Stimulated activated CD4-positive, alpha-beta T cell treated with anti-CD3 and anti-CD28 coated beads, Interleukin-1b, Interleukin-23, amount 100 ng/mL, for 24 hours (primary cell): ENCODE measurements around the gene RTN4R.
"Not testable (repeated sequence)": the region's sequence is repeated elsewhere in the genome, so short reads cannot be mapped to it uniquely, and the experiment has no call there.

Source experiments
- DNase-seq, 4 experiments: peaks; one replicate each; pipeline ENCODE4 v3.0.0-alpha.2; 2020; ENCODE audit warnings: low read depth in 4 of 4, low spot score in 1 of 4

RTN4R gene

DNA sequence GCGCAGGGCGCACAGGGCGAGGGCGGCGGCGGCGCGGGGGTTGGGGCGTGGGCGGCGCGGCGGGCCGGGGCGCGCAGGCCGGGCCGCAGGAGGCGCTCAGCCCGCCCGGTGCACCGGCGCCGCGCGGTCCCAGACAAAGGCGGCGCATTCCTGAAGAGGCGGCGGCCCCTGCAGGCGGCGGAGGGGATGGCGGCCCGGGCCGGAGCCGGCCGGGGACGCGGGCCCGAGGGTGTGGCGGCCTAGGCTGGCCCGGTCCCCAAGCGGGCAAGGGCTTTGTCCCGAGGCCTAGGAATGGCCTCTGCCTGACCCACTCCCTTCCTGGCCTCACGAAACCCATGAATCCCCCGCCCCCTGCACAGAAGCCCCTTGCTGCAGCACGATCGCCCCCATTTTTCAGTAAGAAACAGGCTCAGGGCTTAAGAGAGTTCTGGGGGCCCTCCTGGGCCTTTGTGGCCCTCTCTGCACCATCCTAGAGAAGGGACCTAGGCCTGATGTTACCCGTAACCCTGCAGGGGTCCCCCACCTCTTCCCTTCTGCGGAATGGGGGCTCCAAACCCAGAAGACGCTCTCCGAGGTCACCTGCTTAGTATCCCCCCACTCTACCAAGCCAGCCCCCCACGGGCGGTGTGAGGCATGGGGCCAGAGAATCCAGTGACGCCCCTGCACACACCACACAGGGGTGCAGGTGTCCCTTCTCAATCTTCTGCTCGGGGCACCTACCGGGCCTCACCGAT, at the start of gene RTN4R:
RTN4R (minus strand) TSS at position 40 of the 734 bp plus-strand sequence. CDS start 226 bp downstream, outside the sequence.
- peak; percentile 25 to 43 (median 38) for DNase-seq

- not testable (repeated sequence) for DNase-seq
These were observed 49.4 kb upstream of the RTN4R start for GRCh38 chr22:20317402-20318042.

DNA sequence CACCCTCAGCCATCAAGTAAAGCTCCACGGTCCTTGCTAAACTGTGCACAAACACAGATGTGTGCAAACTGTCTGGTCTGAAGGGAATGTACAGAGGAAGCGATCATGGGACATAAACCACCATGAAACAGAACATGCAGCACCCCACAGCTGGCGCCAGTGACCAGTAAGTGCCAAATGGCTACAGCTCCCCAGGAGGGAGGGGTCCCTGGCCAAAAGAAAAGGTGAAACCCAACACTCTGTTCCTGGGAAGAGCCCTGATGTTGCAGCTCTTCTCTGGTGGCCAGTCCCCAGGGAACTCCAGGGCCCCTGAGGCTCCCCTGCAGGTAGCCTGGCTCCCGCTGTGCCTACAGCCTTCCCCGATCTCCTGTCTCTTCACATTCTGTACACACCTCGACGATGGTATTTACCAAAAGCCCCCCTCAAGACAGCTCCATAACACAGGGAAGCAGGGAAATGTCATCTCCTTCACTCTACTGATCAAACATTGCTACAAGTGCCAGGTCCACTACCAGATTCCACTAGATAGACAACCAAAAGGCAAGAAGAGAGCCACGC, 48.8 kb upstream of the RTN4R start:
- no peak for DNase-seq

GRCh38 chr22:20316217-20316843, 48.2 kb upstream of the RTN4R start:
- DNase-seq: no peak

DNA sequence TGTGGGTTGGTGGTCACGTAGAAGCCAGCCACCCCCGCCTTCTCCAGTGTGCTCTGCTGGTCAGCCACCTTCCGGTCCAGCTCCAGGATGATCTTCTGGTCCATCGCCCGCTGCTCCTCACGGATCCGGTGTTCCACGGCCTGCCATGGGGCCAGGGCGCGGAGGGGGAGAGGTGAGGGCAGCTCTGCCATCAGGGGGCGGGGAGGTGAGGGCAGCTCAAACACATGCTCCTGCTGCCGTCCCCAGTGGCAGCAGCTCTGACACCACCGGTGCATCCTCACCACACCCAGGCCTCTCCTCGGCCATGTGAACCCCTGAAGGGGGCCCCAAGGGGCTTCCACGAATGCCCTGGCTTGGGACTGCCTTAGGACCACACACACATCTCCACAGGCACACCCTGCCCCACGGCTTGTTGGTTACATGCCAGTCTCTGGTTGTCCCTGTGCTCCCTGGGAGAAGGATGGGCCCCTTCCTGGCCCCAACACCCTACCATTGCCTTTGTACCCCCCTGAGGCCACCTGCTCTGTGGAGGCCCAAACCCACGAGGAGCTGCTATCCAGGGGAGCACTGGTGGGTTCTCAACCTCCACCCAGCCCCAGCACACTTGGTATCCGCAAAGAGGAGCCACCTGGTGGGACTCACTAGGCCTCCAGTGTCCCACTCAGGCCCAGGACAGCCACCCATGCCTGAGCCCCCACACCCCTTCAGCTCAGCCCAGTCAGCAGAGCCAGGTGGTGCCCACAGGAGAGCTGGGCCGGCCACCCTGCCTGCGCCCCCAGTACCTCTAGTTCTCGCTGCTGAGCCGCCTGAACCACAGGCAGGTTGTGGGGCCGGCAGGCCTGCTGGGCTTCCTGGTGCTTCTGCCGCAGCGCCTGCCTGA, 47.5 kb upstream of the RTN4R start:
- DNase-seq: no peak

GRCh38 chr22:20314741-20315336, 46.7 kb upstream of the RTN4R start:
- DNase-seq: not testable (repeated sequence)

GRCh38 chr22:20314206-20314605, 46.1 kb upstream of the RTN4R start:
- not testable (repeated sequence) for DNase-seq

GRCh38 chr22:20313306-20314077, 45.4 kb upstream of the RTN4R start:
- not testable (repeated sequence) for DNase-seq

DNA sequence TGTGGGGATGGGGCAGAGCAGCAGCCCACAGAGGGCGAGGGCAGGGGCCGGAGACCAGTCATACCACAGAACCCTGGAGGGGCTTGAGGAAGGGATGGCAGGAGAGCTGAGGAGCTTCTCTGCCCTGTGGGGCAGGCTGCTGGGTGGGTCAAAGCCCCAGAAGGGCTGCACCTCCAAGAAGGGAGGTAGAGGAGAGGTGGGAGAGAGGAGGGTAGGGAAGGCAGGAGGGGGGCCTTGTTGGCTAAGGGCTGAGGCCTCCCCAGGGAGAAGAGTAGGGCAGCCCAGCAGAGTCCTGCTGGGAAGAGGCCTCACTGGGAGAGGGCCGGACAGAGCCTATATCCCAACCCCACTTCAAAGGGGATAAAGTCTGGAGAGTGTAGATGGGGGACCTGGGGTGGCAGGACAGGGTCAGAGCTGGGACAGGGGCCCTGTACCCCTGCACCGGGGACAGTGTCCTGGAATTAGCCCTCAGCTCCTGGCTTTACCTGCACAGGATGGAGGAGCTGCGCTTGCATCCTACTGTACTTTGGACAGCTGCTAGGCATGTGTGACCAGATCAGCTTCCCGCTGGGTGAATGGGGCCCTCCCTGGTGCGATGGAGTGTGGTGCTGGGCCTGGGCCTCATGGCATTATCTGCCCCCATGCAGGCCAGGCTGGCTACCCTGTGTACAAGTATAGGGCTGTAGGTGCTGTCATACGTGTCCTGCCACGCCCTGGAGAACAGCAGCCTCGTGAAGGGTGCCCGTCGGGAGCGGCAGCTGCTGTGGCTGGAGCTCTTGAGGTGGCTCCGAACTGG, 44.5 kb upstream of the RTN4R start:
- DNase-seq: no peak

DNA sequence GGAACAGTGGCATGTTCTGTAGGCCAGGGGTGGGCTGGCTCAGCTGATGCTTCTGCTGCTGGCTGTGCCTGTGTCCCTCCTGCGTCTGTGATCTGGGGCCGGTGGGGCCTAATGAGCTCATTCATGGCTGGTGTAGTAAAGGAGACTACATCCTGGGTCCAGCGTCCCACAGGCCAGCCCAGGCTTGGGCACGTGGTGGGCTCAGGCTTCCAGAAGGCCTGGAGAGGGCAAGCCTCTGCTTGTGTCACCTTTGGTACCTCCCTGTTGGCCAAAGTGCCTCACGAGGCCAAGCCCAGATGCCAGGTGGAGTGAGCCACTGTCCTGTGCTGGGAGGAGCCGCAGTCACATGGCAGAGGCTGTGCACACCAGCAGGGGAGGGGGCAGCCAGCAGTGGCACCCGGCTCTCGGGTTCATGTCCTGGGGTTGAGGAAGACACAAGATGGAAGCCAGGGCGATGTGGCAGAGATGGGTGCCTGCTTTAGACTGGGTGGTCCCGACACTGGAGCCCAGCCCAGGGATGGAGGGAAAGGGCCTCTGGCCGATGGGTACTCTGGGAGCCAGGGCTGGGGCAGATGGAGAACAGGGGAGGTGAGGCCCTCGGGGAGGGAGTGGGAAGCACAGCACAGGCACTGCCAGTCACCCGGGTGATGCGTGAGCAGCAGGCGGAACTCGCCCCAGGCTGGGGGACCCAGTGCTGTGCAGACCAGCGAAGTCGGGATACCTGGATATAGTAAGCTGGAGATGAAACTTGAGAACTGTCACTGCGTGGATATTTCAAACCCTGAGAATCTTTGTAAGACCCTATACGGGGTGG, 43.3 kb upstream of the RTN4R start:
- not testable (repeated sequence) for DNase-seq

- not testable (repeated sequence) for DNase-seq
These were observed 42.7 kb upstream of the RTN4R start for GRCh38 chr22:20310773-20311172.

- not testable (repeated sequence) for DNase-seq
These were observed 42.1 kb upstream of the RTN4R start for GRCh38 chr22:20310180-20310579.

DNA sequence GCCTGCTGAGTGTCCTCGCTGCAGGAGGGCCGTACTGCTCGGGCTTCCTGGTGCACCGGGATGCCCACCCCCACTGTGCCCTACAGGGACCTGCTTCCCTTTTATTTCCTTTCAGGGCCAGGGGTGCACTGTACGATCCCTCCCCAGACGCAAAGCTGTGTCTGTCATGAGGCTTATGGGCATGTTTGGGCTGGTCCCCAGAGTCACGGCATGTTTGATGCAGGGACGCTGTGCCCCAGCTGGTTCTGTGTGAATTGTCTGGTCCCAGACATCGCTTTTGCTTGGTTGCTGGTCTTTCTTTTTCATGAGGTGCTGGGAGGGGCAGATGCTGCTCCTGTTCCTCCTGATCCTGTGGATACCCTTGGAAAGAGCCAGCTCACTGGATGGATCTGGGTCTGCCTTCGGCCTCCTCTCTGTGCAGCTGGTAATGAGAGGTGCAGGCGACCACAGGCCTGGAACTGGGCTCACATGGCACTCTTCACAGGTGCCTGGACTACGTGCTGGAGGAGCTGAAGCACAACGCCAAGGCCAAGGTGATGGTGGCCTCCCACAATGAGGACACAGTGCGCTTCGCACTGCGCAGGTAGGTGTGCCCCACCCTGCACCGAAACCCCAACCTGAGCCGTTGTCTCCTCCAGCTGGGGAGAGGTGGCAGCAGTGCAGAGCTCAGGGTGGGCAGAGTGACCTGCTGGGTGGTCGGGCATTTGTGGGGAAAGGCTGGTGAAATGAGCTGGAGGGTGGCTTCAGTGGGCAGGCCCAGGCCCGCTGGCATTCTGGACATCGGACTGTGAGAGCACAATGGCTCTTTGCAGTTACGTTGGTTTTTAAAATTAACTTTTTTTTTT, 40.9 kb upstream of the RTN4R start:
- not testable (repeated sequence) for DNase-seq

DNA sequence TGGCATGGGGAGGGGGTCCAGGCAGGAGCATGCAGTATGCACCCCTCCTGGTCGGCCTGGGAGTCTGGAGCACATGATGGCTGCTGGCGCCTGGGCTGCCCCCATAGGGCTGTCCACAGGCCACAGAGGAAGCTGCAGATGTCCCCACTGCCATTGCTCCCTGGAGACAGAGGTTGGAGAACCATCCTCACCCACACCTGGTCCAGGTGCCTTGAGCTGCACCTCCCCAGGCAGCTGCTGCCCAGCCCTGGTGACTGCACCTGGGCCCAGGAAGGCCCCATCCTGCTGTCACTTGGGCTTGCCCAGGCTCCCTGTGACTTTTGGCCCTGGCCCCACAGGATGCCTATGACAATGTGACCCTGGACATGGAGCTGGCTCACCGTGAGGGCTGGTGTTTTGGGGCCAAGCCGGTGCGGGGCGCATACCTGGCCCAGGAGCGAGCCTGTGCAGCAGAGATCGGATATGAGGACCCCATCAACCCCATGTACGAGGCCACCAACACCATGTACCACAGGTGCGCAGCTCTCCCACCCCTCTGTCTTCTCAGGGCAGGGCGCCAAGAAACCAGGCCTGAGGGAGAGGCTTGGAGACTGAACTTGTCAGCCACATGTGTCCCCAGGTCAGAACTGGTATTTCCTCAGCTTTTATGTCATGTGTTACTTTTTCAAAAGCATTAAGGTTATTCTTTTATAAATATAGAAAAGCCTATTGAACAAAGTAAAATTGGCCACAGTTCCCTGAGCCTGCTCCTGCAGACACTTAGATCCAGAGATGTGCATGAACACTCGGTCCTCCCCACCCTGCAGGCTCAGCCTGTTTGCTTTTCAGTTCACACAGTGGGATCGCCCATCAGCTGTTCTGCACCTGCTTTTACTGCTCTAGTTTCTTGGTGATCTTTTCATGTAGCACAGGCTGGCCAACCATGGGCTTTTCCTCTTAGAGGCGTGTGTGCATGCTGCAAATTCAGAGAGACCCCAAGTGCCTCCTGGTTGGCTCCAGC, 39.6 kb upstream of the RTN4R start:
- not testable (repeated sequence) for DNase-seq

DNA sequence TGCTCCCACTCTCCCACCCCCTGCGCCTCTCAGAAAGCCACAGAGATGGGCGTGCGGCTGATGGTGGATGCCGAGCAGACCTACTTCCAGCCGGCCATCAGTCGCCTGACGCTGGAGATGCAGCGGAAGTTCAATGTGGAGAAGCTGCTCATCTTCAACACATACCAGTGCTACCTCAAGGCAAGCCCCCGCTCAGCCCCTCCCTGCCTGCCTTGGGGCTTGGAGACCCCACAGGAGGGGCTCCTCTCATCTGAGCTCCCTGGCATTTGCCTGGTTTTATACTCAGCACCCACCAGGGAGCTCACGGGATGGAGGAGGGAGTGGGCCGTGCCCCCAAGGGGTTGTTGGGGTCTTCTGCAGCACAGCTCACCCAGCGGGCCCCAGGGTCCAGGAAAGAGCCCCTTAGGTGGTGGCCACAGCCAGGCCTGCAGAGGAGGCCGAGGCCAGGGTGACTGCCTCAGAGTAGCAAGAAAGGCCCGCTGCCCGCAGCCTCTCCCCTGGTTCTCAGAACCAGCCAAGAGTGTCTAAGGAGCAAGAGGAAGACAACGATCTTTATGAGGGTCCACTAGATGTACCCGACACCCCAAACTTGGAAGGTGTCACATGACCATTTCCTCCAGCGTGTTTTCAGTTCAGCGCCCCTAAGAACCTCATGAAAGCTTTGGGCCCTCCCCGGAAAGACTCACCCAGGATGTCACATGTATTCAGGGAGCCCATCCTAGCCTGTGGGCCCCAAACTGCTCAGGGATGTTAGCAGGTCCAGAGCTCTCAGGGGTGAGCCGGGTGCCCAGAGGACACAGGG, 38.7 kb upstream of the RTN4R start:
- DNase-seq: not testable (repeated sequence)
